ELR (cell line): ENCODE data around the gene SLC39A11.

ENCODE experiments used
- DNase-seq: peaks from one replicate; pipeline ENCODE4 v3.0.0-alpha.2; 2015; ENCODE audit warnings: low read depth

The SLC39A11 gene

DNA sequence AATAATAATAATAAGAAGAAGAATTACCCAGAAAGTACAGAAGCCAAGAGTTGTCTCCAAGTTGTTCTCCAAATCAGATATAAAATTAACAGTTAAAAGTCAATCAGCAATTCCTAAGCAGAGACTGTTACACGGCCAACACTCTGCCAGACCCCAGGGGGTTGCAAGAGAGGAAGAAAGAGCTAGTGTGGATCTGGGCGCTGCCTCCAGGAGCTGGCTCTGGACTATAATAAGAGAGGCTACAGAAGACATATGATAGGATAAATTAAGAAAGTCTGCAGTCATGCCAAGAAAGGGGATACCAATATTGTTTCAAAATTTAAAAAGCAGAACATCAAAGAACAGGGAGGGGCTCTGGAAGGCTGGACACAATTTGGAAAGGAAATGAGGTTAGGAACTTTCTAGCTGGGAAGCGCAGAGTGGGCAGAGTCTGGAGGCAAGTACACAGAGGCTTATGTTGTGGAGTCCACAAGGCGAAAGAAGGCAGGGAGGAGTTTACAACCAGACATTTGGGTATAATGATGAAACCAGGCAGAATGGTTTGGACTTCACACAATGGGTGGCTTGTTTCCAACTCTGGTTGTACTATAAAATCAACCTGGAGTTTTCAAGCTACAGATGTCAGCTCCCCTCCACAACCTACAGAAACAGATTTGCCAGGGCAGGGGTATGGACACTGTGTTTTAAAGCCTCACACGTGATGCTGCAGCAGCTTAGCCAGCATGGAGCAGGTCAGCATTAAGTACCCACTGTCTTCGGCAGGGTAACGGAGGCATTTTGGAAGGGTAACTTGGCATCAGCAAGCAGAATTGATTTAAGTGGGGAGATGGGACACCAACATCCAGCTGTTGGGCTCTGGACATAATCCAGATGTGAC, 49.4 kb downstream of the SLC39A11 start:
- DNase-seq, result no peak

DNA sequence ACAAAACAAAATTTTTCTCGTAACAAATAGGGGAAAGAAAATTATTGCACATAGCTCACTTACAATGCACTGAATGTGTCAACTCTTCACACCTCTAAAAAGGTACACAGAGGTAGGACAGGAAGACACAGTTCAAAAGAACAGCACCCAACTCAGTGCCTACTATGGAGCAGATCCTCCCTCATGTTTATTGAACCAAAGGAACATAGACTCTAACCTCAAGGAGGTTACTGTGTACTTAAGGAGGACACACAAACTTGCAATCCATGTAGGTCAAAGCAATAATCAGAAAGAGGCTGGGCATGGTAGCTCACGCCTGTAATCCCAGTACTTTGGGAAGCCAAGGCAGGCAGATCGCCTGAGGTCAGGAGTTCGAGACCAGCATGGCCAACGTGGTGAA, 50.3 kb downstream of the SLC39A11 start:
- no peak for DNase-seq

DNA sequence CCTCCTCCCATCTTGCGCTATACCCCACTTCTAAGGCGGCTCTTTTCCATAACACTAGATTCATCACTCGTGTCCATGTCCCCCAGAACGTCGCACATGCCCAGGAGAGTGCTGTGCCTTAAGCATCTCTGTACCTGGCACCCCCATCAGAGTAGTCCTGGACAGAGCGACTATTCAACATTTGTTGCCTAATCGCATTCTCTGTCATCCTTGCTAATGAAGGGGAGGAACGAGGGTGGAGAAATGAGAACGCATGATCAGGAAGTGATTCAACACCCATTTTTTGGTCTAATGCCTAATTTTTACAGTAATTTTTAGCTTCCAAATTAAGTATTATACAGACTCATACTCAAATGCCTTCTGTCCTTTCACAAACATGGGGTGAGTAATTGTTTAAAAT, 53.2 kb downstream of the SLC39A11 start:
- DNase-seq, result no peak

DNA sequence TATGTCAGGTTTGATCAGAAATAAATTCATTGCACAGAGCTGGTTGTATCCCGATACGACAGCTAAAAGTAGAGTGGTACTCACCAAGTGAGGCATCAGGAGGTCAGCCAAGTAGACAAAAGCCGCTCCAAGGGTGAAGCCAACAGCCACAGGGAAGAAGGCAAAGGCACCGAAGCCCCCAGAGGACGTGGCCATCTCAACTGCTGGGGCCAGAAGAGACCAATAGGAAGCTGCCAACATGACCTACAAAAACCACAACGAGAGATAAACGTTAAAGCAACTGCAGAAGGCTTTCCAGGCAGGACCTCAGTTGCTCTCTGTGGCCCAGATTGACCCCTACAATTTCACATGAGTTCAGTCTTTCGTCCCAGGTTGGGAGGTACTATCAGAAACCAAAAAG, 61.0 kb downstream of the SLC39A11 start:
- no peak for DNase-seq

DNA sequence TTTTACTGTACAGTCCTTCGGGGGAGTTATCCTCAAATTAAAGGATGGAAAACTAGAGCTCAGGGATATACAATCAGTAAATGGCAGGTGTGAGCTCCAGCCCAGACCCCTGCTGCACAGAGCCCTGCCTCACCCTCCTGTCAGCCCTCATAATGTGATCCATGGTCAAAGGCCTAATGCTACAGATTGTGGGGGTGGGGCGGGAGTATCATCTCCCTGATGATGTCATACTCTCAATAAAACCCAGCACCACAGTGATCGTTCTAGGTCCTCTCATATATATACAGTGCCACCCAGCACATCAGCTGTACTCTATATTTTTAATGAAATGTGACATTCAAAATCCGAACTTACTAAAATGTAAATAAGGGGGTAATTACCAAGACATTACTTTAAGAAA, 61.5 kb downstream of the SLC39A11 start:
- no peak for DNase-seq

DNA sequence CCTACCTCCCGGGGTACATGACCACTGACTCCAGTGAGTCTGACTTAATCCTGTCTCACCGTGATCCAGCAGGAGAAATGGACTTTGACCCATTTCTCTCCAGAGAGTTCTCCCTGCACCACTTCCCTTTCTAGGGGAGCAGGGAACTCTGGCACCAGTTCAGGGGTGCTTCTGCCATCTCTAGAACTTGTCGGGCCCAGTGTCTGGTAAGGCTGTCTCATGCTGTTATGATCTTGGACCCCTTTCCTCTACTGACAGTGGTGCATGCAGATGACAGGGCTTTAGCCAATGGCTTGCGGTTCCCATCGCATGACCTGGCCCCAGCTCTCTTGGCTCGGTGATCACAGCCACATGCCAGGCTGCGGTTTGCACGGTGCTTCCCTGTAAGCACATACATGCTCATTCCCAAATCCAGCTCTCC, 62.0 kb downstream of the SLC39A11 start:
- no peak for DNase-seq

DNA sequence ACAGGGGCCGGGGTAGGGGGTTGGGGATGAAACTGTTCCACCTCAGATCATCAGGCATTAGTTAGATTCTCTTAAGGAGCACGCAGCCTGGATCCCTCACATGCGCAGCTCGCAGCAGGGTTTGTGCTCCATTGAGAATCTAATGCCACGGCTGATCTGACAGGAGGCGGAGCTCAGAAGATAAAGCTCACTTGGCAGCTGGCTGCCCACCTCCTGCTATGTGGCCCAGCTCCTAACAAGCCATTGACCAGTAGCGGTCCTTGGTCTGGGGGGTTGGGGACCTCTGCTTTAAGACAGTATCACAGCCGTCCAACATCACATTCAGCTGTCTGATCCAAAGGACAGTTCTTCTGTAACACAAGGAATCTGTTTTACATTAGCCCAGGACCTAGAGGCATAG, 62.5 kb downstream of the SLC39A11 start:
- DNase-seq, result no peak

DNA sequence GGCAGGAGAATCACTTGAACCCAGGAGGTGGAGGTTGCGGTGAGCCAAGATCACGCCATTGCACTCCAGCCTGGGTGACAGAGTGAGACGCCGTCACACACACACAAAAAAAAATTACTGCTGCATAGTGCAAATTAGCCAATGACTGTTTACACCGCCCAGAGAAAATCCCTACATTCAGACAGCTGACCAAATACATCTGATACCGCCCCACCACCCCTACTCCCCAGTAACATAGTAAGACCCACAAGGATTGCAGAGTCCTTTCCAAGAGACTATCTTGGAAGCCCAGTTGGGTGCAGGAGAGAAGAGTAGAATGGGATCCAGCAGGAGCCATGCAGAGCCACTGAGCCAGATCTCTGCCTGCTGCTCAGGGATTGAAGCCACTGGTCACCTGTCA, 63.5 kb downstream of the SLC39A11 start:
- DNase-seq, result no peak

DNA sequence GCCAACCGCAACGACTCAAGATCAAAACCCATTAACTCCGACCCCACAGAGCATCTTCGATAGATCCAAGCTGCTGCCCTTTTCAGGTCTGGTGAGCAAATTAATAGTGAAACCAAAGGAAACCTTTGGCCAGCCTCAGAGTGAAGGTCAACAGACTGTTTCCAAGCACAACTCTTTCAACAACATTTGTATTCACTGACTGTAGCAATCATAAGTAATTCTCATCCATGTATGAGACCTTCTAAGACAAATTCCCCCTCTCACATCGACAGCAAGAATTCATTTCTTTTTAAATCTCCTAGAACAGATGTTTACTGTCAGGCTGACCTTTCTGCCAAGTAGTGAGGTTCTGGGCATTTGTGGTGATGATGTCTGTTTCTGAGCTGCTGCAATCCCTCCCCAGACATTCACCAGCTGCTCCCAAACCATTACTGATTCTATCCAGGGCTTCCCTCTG, 64.2 kb downstream of the SLC39A11 start:
- no peak for DNase-seq

DNA sequence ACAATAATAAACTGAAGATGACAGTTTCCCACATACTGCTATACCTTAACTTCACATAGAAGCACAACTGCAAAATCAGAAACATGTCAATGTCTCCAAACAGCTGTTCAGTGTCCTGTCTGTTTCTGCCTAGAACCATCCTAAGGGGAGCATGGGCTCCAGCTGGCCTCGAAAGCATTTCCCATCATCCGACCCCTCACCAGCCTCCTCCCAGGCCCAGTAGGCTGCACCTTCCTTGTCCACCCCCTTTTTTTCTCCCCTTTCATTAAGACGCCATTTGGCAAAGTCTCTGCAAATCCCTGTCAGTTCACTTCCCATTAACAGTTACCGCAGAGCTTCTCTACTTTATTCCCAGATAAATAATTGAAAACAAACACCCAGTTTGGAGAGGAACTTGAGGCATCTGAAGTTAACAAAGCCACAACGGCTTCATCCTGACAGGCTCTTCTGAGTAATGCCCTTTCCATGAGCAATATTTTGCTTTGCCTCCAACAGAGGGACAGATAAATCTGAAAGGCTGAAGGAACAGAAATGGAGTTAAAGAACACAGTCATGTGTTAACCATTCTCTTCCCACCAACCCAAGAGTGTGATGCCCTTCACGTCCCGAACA, 65.3 kb downstream of the SLC39A11 start:
- no peak for DNase-seq

DNA sequence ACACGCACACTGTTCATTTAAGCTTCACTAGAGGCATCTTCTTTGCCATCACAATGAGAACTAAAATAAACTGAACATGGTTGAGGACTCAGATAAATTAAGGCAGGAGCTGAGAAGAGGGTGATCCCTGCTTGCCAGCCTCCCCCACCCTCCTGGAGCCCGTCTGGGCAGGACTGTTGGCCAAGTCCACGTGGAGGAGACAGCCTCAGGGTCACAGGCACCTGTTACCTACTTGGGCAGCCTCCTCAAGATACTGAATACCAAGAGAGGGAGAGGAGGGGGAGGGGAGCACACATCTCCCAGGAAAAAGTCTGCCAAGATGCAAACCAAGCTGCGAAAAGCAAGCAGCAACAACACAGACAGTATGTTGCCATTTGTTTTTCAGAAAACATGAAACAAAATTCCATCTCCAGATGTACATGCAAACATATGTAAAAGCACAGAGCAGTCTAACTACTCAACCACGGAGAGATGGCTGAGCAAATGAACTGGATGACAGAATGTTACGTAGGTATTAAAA, 67.4 kb downstream of the SLC39A11 start:
- no peak for DNase-seq

DNA sequence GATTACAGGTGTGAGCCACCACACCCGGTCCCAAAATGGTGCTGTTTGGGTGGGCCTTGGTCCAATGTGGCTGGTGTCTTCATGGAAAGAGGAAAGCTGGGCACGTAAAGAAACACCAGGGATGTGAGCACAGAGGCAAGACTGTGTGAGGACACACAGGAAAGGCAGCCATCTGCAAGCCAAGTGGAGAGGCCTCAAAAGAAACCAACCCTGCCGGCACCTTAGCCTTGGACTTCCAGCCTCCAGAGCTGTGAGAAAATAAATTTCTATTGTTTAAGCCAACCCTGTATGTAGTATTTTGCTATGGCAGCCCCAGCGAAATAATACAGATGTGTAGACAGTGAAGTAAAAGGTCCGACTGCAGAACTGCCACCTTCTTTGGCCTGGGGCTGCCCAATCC, 68.7 kb downstream of the SLC39A11 start:
- no peak for DNase-seq

DNA sequence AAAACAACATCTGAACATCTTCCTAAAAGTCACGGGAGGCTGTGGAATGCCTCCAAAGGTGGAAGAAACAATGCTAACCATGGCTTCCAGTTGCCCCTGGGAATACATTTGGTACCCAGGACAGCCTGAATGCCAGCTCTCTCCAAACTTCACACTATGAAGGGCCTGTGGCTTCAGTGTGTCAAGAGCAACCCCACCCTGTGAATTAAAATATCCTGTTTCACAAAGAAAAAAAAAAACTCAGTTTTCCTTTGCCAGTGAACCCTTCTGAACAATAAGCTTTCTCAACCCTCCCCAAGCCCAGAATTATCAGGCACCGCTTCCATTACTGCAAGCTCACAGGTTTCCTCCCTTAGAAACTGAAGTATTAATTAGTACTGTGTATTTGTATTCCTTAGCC, 69.8 kb downstream of the SLC39A11 start:
- DNase-seq, result peak; percentile 33

DNA sequence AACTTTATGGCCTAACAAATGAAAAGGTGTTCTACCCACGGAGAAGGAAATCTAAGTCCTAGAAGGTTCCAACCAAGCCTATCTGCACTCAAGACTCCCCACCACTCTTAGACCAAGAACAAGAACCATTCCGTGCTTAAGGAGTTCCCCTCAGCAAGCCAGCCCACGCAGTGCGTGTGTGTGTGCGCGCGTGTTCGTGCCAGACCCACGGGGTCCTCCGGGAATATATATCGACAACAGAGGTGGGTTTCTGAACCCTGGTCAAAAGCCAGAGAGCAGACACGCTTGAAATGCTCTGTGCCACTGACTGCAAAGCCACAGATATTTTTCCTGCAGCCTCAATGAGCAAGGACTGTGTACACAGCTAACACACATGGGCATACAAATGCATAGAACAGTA, 70.7 kb downstream of the SLC39A11 start:
- DNase-seq, result peak; percentile 44

DNA sequence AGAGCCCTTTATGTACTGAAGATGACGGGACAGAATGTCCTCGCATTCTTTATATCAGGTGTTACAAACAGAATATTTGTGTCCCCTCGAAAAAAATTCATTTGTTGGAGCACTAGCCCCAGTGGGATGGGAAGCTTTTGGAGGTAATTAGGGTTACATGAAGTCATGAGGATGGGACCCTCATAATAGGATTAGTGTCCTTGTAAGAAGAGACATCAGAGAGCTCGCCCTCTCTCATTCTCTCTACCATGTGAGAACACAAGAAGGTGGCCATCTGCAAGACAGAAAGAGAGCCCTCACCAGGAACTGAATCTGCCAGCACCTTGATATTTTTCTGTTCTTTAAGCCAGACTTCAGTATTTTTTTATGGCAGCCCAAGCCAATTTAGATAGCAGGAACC, 72.4 kb downstream of the SLC39A11 start:
- peak; percentile 79 for DNase-seq

DNA sequence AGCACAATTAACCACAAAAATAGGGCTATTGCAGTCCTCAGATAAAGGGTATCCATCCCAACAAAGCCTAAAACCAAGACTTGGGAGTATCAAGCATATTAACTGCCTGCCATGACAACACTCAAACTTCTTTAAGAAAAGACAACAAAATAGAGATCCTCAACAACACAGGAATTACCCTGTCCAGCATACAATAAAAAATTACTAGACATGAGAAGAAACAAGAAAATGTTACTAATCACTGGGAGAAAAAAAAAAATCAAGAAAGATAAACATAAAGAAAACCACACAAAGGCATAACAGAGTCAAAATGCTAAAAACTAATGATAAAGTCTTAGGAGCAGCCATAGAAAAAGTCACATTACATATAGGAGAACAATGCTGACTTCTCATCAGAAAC, 73.9 kb downstream of the SLC39A11 start:
- no peak for DNase-seq

DNA sequence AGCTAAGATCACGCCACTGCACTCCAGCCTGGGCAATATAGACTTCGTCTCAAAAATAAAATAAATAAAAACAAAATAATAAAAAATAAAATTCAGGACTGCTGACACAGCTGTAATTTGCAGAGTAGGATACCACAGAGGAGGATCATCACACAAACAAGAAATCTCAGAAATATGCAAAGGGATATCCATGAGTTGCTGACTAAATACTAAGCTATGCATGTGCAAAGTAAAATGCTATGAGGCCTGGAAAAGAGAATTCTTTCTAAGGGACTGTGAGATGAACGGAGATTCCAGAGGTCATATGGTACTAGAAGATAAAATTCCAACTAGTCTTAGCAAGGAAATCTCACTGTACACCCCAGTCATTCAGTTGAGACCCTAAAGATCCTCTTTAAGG, 74.8 kb downstream of the SLC39A11 start:
- DNase-seq, result peak; percentile 94

DNA sequence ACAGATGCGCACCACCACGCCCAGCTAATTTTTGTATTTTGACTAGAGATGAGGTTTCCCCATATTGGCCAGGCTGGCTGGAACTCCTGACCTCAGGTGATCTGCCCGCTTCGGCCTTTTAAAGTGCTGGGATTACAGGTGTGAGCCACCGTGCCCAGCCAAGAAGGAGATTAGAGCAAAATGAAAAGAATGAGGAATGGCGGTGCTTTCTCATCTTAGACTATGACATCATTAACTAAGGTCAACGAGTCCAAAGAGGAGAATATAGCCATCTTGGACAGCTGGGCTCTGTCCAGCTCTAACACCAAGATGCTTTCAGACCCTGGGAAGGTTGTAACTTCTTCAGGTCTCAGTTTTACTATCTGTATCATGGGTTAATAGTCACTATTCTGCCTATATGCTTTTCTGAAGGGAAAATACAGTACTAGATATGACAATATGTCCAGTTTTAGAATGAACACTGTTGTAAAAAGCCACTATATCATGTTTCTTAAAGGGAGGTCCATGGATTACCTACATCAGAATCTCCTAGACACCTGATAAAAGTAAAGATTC, 76.7 kb downstream of the SLC39A11 start:
- no peak for DNase-seq

DNA sequence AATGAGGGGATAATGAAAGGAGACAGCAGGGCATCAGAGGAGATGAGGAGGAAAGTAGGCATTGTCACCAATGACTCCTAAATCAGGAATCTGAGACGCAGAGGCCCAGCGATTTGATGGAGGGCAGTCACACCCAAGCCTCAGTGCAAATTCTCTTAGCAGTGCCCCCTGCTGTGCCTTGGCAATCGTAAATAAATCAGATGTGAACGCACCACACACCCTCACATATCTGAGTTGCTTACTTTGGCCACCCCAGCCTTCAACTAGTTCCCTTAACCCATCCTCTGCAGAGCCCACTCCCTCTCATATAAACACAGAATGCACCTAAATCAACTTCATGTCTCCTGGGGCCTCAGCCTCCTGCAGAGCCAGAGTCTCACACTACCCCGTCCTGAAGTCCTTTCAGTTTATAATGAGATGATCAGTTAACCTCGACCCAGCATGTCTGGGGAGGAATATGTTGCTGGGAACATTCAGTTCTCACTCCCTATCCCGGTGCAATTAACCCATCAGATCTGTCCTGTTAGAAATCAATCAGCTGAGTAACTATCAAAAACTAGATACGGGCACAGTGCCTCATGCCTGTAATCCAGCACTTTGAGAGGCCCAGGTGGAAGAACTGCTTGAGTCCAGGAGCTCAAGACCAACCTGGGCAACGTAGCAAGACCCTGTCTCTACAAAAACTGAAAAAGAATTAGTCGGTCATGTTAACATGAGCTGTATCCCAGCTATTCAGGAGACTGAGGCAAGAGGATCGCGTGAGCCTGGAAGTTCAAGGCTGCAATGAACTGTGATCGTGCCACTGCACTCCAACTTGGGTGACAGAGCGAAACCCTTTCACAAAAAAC, 78.4 kb downstream of the SLC39A11 start:
- DNase-seq, result peak; percentile 77

DNA sequence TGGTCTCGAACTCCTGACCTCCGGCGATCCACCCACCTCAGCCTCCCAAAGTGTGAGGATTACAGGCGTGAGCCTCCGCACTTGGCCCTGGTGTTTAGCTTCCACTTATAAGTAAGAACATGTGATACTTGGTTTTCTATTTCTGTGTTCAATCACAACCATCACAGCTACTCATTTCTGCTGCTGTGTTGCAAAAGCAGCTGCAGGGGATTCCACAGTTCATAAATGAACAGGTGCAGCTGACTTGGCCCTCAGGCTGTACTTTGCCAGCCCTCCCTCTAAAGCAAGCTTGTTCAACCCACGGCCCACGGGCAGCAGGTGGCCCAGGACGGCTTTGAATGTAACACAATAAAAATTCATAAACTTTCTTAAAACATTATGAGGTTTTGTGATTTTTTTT, 79.2 kb downstream of the SLC39A11 start:
- no peak for DNase-seq

DNA sequence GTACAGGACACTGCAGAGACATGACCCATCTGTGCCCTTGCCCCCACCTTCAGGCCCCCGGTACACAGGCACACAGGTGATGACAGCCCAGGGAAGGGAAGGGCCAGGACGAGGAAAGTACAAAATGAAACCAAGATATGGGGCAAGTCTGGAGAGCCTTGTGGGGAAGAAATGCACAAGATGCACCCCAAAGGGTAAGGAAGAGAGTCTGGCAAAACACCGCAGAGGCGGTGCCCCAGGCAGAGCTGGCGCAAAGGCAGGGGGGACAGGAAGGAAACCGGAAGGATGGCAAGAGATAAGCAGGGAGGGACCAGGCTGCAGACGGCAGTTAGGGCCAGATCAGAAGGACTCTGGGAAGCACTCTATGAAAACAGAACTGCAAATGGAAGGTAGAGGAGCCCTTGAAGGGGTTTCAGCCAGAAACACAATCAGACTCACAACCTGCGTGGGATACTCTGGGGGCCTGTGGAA, 81.4 kb downstream of the SLC39A11 start:
- DNase-seq, result no peak

DNA sequence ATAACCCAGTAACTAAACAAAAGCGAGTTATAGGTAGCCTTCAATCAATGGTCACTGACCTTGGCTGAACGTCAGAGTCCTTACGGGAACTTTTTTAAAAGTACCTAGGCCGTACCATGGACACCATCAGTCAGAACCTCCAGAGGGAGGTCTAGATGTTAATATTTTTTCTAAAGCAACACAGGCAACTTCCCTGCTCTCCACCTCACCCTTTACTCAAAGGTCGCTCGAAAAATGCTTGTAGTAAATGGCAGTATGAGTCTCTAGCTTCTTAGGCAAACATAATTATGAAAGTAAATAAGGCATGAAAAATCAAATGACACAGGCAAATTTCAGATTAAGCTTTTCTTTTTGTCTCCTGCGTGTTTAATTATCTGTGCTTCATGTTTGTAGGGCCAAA, 82.1 kb downstream of the SLC39A11 start:
- DNase-seq, result no peak
